ENCODE data around the gene MUSTN1.

Gene MUSTN1

DNA sequence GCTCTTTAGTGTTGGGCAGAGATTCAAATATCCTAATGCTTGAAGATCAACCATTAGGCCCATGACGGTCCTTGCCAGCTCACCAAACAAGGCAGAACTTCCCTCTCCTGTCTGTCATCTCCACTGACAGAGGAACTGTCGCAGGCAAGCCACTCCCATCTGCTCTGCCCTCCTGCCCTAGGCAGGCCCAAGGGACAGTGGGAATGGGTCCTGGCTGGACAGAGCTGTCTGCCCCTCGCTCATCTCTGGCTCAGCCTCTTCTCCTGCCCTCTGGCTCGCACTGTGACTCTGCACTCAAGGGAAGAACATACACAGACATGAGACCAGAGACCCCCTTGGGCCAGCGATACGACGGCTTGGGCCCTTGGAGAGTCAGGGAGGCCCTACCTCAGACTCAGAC is 7.6 kb upstream of the MUSTN1 start:
- no peaks in the 10 kb centered on the region for H3K9me3 ChIP-seq (replicated peaks; ENCODE audit: insufficient read depth, low read length)
- H3K4me1 ChIP-seq (ENCODE audit: low read length), result peaks cover 11% of the 10 kb centered on the region
- 0 out of 2 replicates have a peak, but pooled peaks cover 5% of the 10 kb centered on the region for H3F3A ChIP-seq (ENCODE audit: insufficient read depth, low read length)
- DNase-seq, result no peak
- H3K79me2 ChIP-seq (ENCODE audit: low read length), result no peaks in the 10 kb centered on the region
- H3K27me3 ChIP-seq (replicated peaks; ENCODE audit: insufficient read depth, low read length), result no peaks in the 10 kb centered on the region
- no peaks in the 10 kb centered on the region for H3K36me3 ChIP-seq (replicated peaks; ENCODE audit: insufficient read depth, low read length)
- TF ChIP-seq EZH2phosphoT487 (IDR thresholded peaks at IDR 0.05; ENCODE audit: low read length) (no peak), EZH2 (optimal IDR thresholded peaks at IDR 0.05; ENCODE audit: low read depth, low read length) (no peak)
- TF ChIP-seq, protein P1, sequence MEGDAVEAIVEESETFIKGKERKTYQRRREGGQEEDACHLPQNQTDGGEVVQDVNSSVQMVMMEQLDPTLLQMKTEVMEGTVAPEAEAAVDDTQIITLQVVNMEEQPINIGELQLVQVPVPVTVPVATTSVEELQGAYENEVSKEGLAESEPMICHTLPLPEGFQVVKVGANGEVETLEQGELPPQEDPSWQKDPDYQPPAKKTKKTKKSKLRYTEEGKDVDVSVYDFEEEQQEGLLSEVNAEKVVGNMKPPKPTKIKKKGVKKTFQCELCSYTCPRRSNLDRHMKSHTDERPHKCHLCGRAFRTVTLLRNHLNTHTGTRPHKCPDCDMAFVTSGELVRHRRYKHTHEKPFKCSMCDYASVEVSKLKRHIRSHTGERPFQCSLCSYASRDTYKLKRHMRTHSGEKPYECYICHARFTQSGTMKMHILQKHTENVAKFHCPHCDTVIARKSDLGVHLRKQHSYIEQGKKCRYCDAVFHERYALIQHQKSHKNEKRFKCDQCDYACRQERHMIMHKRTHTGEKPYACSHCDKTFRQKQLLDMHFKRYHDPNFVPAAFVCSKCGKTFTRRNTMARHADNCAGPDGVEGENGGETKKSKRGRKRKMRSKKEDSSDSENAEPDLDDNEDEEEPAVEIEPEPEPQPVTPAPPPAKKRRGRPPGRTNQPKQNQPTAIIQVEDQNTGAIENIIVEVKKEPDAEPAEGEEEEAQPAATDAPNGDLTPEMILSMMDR (IDR thresholded peaks at IDR 0.05; ENCODE audit: low read length), result no peak
- H4K20me1 ChIP-seq (ENCODE audit: insufficient read depth, low read length), result no peaks in the 10 kb centered on the region
- no peaks in the 10 kb centered on the region for H3K9me2 ChIP-seq (replicated peaks; ENCODE audit: insufficient read depth, low read length)
- no peak overlapping the region for H3K4me2 ChIP-seq (ENCODE audit: low read depth, low read length)
- H3K4me3 ChIP-seq (ENCODE audit: low read length), result no peak overlapping the region
- no peak overlapping the region for H2AFZ ChIP-seq (ENCODE audit: low read length)
- H3K9ac ChIP-seq (ENCODE audit: low read length), result no peak overlapping the region
- no peak overlapping the region for H3K27ac ChIP-seq (ENCODE audit: low read length)

DNA sequence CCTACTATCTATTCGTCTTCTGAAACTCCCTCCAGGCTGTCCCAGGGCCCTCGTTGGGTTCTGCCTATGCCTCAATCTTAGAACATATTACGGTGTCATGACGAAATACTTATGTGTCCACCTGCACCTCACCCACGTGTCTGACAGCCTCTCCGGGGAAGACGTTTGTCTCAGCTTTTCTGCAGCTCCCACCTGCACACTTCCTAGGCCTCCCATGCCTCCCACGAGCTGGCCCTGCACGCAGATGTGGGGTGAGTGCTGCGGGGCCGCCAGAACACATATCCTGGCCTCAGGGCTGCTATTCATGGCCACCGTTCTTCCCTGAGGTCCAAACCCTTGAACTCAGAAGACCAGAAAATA is 7.1 kb upstream of the MUSTN1 start:
- Histone ChIP-seq H3K9ac (ENCODE audit: low read length) (no peak overlapping the region), H2AFZ (ENCODE audit: low read length) (no peak overlapping the region), H3K4me3 (ENCODE audit: low read length) (no peak overlapping the region), H3K9me2 (replicated peaks; ENCODE audit: insufficient read depth, low read length) (no peaks in the 10 kb centered on the region), H3K4me1 (ENCODE audit: low read length) (peaks cover 11% of the 10 kb centered on the region), H4K20me1 (ENCODE audit: insufficient read depth, low read length) (no peaks in the 10 kb centered on the region), H3K27ac (ENCODE audit: low read length) (no peak overlapping the region), H3K27me3 (replicated peaks; ENCODE audit: insufficient read depth, low read length) (no peaks in the 10 kb centered on the region), H3K79me2 (ENCODE audit: low read length) (no peaks in the 10 kb centered on the region), H3F3A (ENCODE audit: insufficient read depth, low read length) (0 out of 2 replicates have a peak, but pooled peaks cover 5% of the 10 kb centered on the region), H3K4me2 (ENCODE audit: low read depth, low read length) (no peak overlapping the region), H3K36me3 (replicated peaks; ENCODE audit: insufficient read depth, low read length) (no peaks in the 10 kb centered on the region), H3K9me3 (replicated peaks; ENCODE audit: insufficient read depth, low read length) (no peaks in the 10 kb centered on the region)
- TF ChIP-seq EZH2phosphoT487 (IDR thresholded peaks at IDR 0.05; ENCODE audit: low read length), result no peak
- TF ChIP-seq EZH2 (optimal IDR thresholded peaks at IDR 0.05; ENCODE audit: low read depth, low read length), result no peak
- TF ChIP-seq, protein P1 (IDR thresholded peaks at IDR 0.05; ENCODE audit: low read length), result no peak
- no peak for DNase-seq

DNA sequence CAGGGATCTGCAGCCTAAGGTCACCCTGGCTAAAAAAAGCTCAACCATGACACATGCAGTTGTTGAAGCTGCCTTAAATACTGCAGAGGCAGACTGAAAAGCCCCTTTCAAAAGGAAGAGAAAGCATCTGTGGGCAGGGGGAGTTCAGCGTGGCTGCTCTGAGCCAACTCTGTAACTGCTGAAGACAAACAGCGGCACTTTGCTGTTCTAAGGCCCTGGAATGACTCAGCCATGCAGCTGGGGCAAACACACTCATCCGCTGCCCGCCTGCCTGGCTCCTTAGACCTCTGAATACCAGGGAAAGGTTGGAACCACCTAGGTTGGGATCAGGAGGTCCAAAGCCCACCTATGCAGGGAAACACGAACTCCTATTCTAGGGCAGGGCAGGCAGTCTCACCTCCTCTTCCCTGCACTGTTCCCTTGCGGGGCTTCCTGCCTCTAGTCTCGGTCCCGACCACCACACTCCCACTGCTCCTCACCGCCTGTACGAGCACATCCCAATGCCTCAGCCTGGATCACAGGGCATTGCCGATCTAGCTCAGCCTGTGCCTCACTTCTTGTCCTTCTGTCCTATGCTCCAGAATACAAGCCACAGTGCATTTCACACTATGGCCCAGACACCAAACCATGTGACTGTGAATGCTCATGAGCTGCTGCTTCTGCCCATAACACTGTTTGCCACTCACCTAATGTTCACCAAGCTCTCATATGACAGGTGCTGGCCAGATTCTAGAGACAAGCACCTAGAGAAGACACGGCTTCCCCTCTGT is 6.6 kb upstream of the MUSTN1 start:
- DNase-seq, result no peak

More for the DNA sequence above, 6.6 kb upstream of the MUSTN1 start:
- TF ChIP-seq, protein P1 (IDR thresholded peaks at IDR 0.05; ENCODE audit: low read length), result no peak
- no peak for TF ChIP-seq EZH2phosphoT487 (IDR thresholded peaks at IDR 0.05; ENCODE audit: low read length)
- TF ChIP-seq EZH2 (optimal IDR thresholded peaks at IDR 0.05; ENCODE audit: low read depth, low read length), result no peak
- no peaks in the 10 kb centered on the region for H3K9me3 ChIP-seq (replicated peaks; ENCODE audit: insufficient read depth, low read length)
- H3K36me3 ChIP-seq (replicated peaks; ENCODE audit: insufficient read depth, low read length), result no peaks in the 10 kb centered on the region
- H3K9ac ChIP-seq (ENCODE audit: low read length), result no peak overlapping the region
- no peaks in the 10 kb centered on the region for H3K79me2 ChIP-seq (ENCODE audit: low read length)
- 0 out of 2 replicates have a peak, but pooled peaks cover 5% of the 10 kb centered on the region for H3F3A ChIP-seq (ENCODE audit: insufficient read depth, low read length)
- no peaks in the 10 kb centered on the region for H4K20me1 ChIP-seq (ENCODE audit: insufficient read depth, low read length)
- H3K27me3 ChIP-seq (replicated peaks; ENCODE audit: insufficient read depth, low read length), result no peaks in the 10 kb centered on the region
- no peak overlapping the region for H2AFZ ChIP-seq (ENCODE audit: low read length)
- H3K4me3 ChIP-seq (ENCODE audit: low read length), result no peak overlapping the region
- H3K4me1 ChIP-seq (ENCODE audit: low read length), result peaks cover 6% of the 10 kb centered on the region
- H3K9me2 ChIP-seq (replicated peaks; ENCODE audit: insufficient read depth, low read length), result no peaks in the 10 kb centered on the region
- H3K27ac ChIP-seq (ENCODE audit: low read length), result no peak overlapping the region
- H3K4me2 ChIP-seq (ENCODE audit: low read depth, low read length), result no peak overlapping the region
